Endothelial cell of umbilical vein (primary cell): ENCODE measurements around the gene SUGP2. TPM values are rescaled to one million over a fixed set of nuclear protein-coding genes. Genes with fewer than 3 reads are reported as not detected.
"Not testable (repeated sequence)": the region's sequence is repeated elsewhere in the genome, so short reads cannot be mapped to it uniquely, and the experiment has no call there.

Source experiments
- BruUV-seq: library from RNA; stranded (reverse); fragments of 400-500 nt; replicated peaks from 2 replicates; lab custom pipeline; 2021; lab: Mats Ljungman, UMichigan
- CTCF ChIA-PET: fragments of 300-600, 350-600 bp; sonication (Branson Sonifier 250); formaldehyde crosslinking; loops from one replicate; lab custom pipeline; 2021; ENCODE audit warnings: antibody characterized with exemption, inconsistent platforms; lab: Charles Lee
- POLR2A ChIA-PET: fragments of 300-600, 350-600 bp; sonication (Branson Sonifier 250); formaldehyde crosslinking; loops from one replicate; lab custom pipeline; 2021; ENCODE audit warnings: antibody characterized with exemption, inconsistent platforms; lab: Charles Lee
- DNase-seq: peaks from one replicate; pipeline ENCODE4 v3.0.0-alpha.2; 2011; ENCODE audit warnings: low read depth, low spot score
- FAIRE-seq: peaks from 2 replicates; lab custom pipeline; 2011; peaks lifted over from hg19 to GRCh38; lab: Jason Lieb, UNC
- H2AFZ ChIP-seq: 2 replicates; pipeline ENCODE4 v1.6.0; 2012; ENCODE audit warnings: low read depth, low read length, control low read depth, inconsistent platforms
- H3K27ac ChIP-seq: 2 replicates; pipeline ENCODE4 v1.5.1; 2011; ENCODE audit warnings: low read depth, mild to moderate bottlenecking, control low read depth, low read length, moderate library complexity; ENCODE audit not compliant: insufficient read depth
- H3K27me3 ChIP-seq, 2 experiments: 2 replicates each; pipeline versions ENCODE4 v1.6.0 to v1.6.1; 2011; ENCODE audit warnings: low read length in 2 of 2, mixed read lengths in 1 of 2; ENCODE audit not compliant: control insufficient read depth in 2 of 2, insufficient read depth in 2 of 2
- H3K36me3 ChIP-seq, 2 experiments: 2 replicates in 1 of 2; 3 replicates in 1 of 2; pipeline ENCODE4 v1.5.1; 2011; ENCODE audit warnings: low read length in 2 of 2, mild to moderate bottlenecking in 1 of 2, moderate library complexity in 1 of 2; ENCODE audit not compliant: control insufficient read depth in 2 of 2, insufficient read depth in 2 of 2; ENCODE audit errors: extremely low read depth in 1 of 2
- H3K4me1 ChIP-seq: 3 replicates; pipeline ENCODE4 v1.5.1; 2011; ENCODE audit warnings: mild to moderate bottlenecking, low read length; ENCODE audit not compliant: control insufficient read depth, insufficient read depth; ENCODE audit errors: extremely low read depth
- H3K4me2 ChIP-seq: 2 replicates; pipeline ENCODE4 v1.6.1; 2011; ENCODE audit warnings: low read length, control low read depth, mixed read lengths; ENCODE audit not compliant: insufficient read depth
- H3K4me3 ChIP-seq, 3 experiments: fragments of 200-600 bp in 1 of 3; sonication (generic), shearing (Covaris generic) in 1 of 3; replicated peaks in 1 of 3; 2 replicates each; pipeline ENCODE4 v1.5.1; 2011 to 2016; ENCODE audit warnings: control low read depth in 3 of 3, low read length in 3 of 3, mild to moderate bottlenecking in 2 of 3, inconsistent platforms in 1 of 3, low read depth in 1 of 3, moderate library complexity in 1 of 3; ENCODE audit not compliant: insufficient read depth in 1 of 3
- H3K79me2 ChIP-seq: 2 replicates; pipeline ENCODE4 v1.6.0; 2012; ENCODE audit warnings: low read length, inconsistent platforms; ENCODE audit not compliant: control insufficient read depth, insufficient read depth
- H3K9ac ChIP-seq: replicated peaks from 2 replicates; pipeline ENCODE3; 2011; ENCODE audit warnings: low read length, control low read depth; ENCODE audit not compliant: insufficient read depth; ENCODE audit errors: extremely low read depth
- H3K9me1 ChIP-seq: replicated peaks from 3 replicates; pipeline ENCODE4 v1.6.0; 2011; ENCODE audit warnings: mild to moderate bottlenecking, low read length; ENCODE audit not compliant: control insufficient read depth, insufficient read depth; ENCODE audit errors: extremely low read depth
- H3K9me3 ChIP-seq: replicated peaks from 2 replicates; pipeline ENCODE4 v1.5.1; 2012; ENCODE audit warnings: low read length, inconsistent platforms; ENCODE audit not compliant: control insufficient read depth, insufficient read depth
- H4K20me1 ChIP-seq: replicated peaks from 2 replicates; pipeline ENCODE3; 2011; ENCODE audit warnings: mild to moderate bottlenecking, low read length; ENCODE audit not compliant: control insufficient read depth, insufficient read depth; ENCODE audit errors: extremely low read depth
- CTCF ChIP-seq, 2 donors: IDR thresholded peaks; 1 replicate in 1 of 2; 2 replicates in 1 of 2; pipeline ENCODE4 v1.5.1; 2011; ENCODE audit warnings: low read length in 2 of 2, mild to moderate bottlenecking in 2 of 2, moderate library complexity in 2 of 2, control low read depth in 1 of 2, inconsistent platforms in 1 of 2, low read depth in 1 of 2; ENCODE audit not compliant: insufficient read depth in 1 of 2; ENCODE audit errors: extremely low read depth in 1 of 2
- EZH2 ChIP-seq: IDR thresholded peaks from 2 replicates; pipeline ENCODE4 v1.6.1; 2012; ENCODE audit warnings: borderline replicate concordance, low read depth, mild to moderate bottlenecking, moderate library complexity, low read length, inconsistent platforms; ENCODE audit not compliant: severe bottlenecking
- FOS ChIP-seq: IDR thresholded peaks from 2 replicates; pipeline ENCODE4 v1.6.1; 2011; ENCODE audit warnings: mild to moderate bottlenecking, low read length, moderate library complexity, borderline replicate concordance; ENCODE audit not compliant: insufficient read depth
- GATA2 ChIP-seq: IDR thresholded peaks from 2 replicates; pipeline ENCODE4 v1.7.0; 2011; ENCODE audit warnings: low read depth, mild to moderate bottlenecking, moderate library complexity, mixed read lengths, low read length; ENCODE audit not compliant: insufficient read length, insufficient read depth
- JUN ChIP-seq: IDR thresholded peaks from 2 replicates; pipeline ENCODE4 v1.6.1; 2011; ENCODE audit warnings: borderline replicate concordance, low read depth; ENCODE audit not compliant: insufficient read length, insufficient read depth
- MAX ChIP-seq: IDR thresholded peaks from 2 replicates; pipeline ENCODE4 v1.6.1; 2011; ENCODE audit not compliant: insufficient read depth, insufficient read length
- MYC ChIP-seq: IDR thresholded peaks from one replicate; pipeline ENCODE4 v1.6.1; 2011; ENCODE audit warnings: mild to moderate bottlenecking, low read depth, low read length
- POLR2A ChIP-seq: IDR thresholded peaks from 2 replicates; pipeline ENCODE4 v1.6.1; 2012; ENCODE audit warnings: low read depth, mild to moderate bottlenecking, control low read depth, low read length
- POLR2AphosphoS5 ChIP-seq: IDR thresholded peaks from 2 replicates; pipeline ENCODE4 v1.6.1; 2012; ENCODE audit warnings: low read depth, mild to moderate bottlenecking, control low read depth, low read length, moderate library complexity; ENCODE audit not compliant: insufficient read depth
- dilution Hi-C: fragments of 300-500 bp; cut with MboI; formaldehyde crosslinking; loops from one replicate; pipeline ENCODE4 v1.15.0; 2019; ENCODE audit warnings: low sequenced_read_pairs; ENCODE audit not compliant: extremely low pct_ligation_motif_present
- intact Hi-C: fragments of 100-400 bp; cut with micrococcal nuclease; formaldehyde crosslinking; loops from one replicate; pipeline ENCODE4 v1.10.0; 2022
- polyA plus RNA-seq, 4 experiments: library from polyadenylated mRNA; depleted of rRNA in 3 of 4; stranded (reverse) in 3 of 4; unstranded in 1 of 4; fragments of >200 nt; gene quantifications; 2 replicates each; pipeline versions ENCODE4 v1.2.1 to v1.2.3, GENCODE V29; 2011 to 2012; ENCODE audit warnings: missing spikeins in 1 of 4
- total RNA-seq: library from RNA; stranded (reverse); gene quantifications from 2 replicates; pipeline ENCODE4 v1.2.3, GENCODE V29; 2021

SUGP2 gene
- total and polyA plus RNA-seq, 2 donors (not counting 3 experiments of a cell fraction or from before 2014, with no cell fraction given) = 44.6 to 79.7 TPM

GRCh38 chr19:19025861-19026260 is 7.5 kb downstream of the SUGP2 start:
- dilution Hi-C loops = no loop called here
- FAIRE-seq (no peak), DNase-seq (no peak)

GRCh38 chr19:19023376-19023775 is 9.9 kb downstream of the SUGP2 start:
- CTCF ChIA-PET = interaction anchor here (1.4 kb wide), 1 partner anchor 176 kb away, joined by 3 read pairs; no protein-coding TSS in a partner anchor
- intact Hi-C loops, BruUV-seq, POLR2A ChIA-PET, H3K4me1 ChIP-seq, H3K4me3 ChIP-seq, H3K27me3 ChIP-seq, DNase-seq, H3K9me3 ChIP-seq, H3K9me1 ChIP-seq, H4K20me1 ChIP-seq, H2AFZ ChIP-seq, H3K9ac ChIP-seq, H3K27ac ChIP-seq, H3K4me2 ChIP-seq, dilution Hi-C loops: not testable (repeated sequence)
- peaks cover 28 to 37% of the 10 kb centered on the region in 2 experiments for H3K36me3 ChIP-seq
- FAIRE-seq = peak; percentile 8
- peaks cover 50% of the 10 kb centered on the region for H3K79me2 ChIP-seq

More at GRCh38 chr19:19025861-19026260, 7.5 kb downstream of the SUGP2 start:
- no peak overlapping the region for H3K9ac ChIP-seq
- no peak overlapping the region for H2AFZ ChIP-seq
- no peaks in the 10 kb centered on the region for H3K4me1 ChIP-seq
- H3K27me3 ChIP-seq = no peaks in the 10 kb centered on the region
- H3K9me1 ChIP-seq = no peaks in the 10 kb centered on the region
- no peak for TF ChIP-seq MYC
- no peak for TF ChIP-seq GATA2
- TF ChIP-seq JUN = no peak
- TF ChIP-seq EZH2 = no peak
- no peak for TF ChIP-seq FOS
- TF ChIP-seq POLR2A = no peak
- no peak for TF ChIP-seq CTCF (IDR thresholded peaks at IDR 0.05; ENCODE audit: extremely low read depth in 1 of 2, insufficient read depth in 1 of 2, low read depth in 1 of 2, low read length in 2 of 2)
- TF ChIP-seq MAX = no peak
- TF ChIP-seq POLR2AphosphoS5 = no peak
- H4K20me1 ChIP-seq = no peaks in the 10 kb centered on the region
- no TSS peak for BruUV-seq
- no peaks in the 10 kb centered on the region for H3K9me3 ChIP-seq
- no peak overlapping the region for H3K4me3 ChIP-seq
- H3K4me2 ChIP-seq = no peak overlapping the region
- H3K36me3 ChIP-seq = peaks cover 26 to 38% of the 10 kb centered on the region in 2 experiments
- intact Hi-C loops = no loop called here
- ChIA-PET CTCF (no interaction called here), POLR2A (no interaction called here)
- peaks cover 48% of the 10 kb centered on the region for H3K79me2 ChIP-seq
- no peak overlapping the region for H3K27ac ChIP-seq
